Body of pancreas (tissue), 4 donors: ENCODE results near the gene MAP4K5. TPM values are rescaled to one million over a fixed set of nuclear protein-coding genes. Genes with fewer than 3 reads are reported as not detected.
"Not testable (repeated sequence)": the region's sequence is repeated elsewhere in the genome, so short reads cannot be mapped to it uniquely, and the experiment has no call there.

Experiments used
- ATAC-seq: fragments of 150-250 bp; one replicate; pipeline ENCODE4 v1.9.1; 2016
- DNase-seq, 4 donors: peaks; one replicate each; pipeline ENCODE4 v3.0.0-alpha.2; 2019
- H3K27ac ChIP-seq, 4 donors: fragments of 200-600 bp; sonication (generic); 1 replicate in 3 of 4; 2 replicates in 1 of 4; pipeline versions ENCODE4 v1.5.1 to v1.6.1; 2016 to 2019; ENCODE audit warnings: mild to moderate bottlenecking in 1 of 4, mixed read lengths in 1 of 4, moderate library complexity in 1 of 4
- H3K27me3 ChIP-seq, 2 donors: fragments of 200-600 bp; sonication (generic); one replicate each; pipeline ENCODE4 v1.6.0; 2016; ENCODE audit warnings: mild to moderate bottlenecking in 1 of 2
- H3K36me3 ChIP-seq, 2 donors: fragments of 200-600 bp; sonication (generic); replicated peaks in 1 of 2; 2 replicates each; pipeline ENCODE4 v1.5.1; 2016; ENCODE audit warnings: low read depth in 2 of 2; ENCODE audit not compliant: insufficient read depth in 1 of 2
- H3K4me1 ChIP-seq: fragments of 200-600 bp; sonication (generic); one replicate; pipeline ENCODE4 v1.6.0; 2016
- H3K4me3 ChIP-seq, 2 donors: fragments of 200-600 bp; sonication (generic); 1 replicate in 1 of 2; 2 replicates in 1 of 2; pipeline ENCODE4 v1.5.1; 2016 to 2019
- H3K9me3 ChIP-seq, 3 donors: fragments of 200-600 bp; sonication (generic); 1 replicate in 2 of 3; 2 replicates in 1 of 3; pipeline ENCODE4 v1.5.1; 2016
- POLR2A ChIP-seq, 3 donors: fragments of 450-650 bp; IDR thresholded peaks; one replicate each; pipeline ENCODE4 v1.6.1; 2016; ENCODE audit warnings: antibody characterized with exemption in 3 of 3, mild to moderate bottlenecking in 2 of 3
- WGBS, 2 donors: methylation state at CpG; one replicate each; pipeline ENCODE4 v1.1.5; 2017; 5-methylcytosine and 5-hydroxymethylcytosine counted together
- intact Hi-C: fragments of 100-400 bp; cut with DNase I; formaldehyde crosslinking; loops from one replicate; pipeline ENCODE4 v1.15.1; 2023
- total RNA-seq, 2 donors: library from RNA; depleted of rRNA; stranded (reverse); fragments of >200 nt; gene quantifications; one replicate each; pipeline ENCODE4 v1.1.0, GENCODE V29; 2016
- TF ChIP-seq, protein P1 (sequence below), 7 experiments: fragments of 450-650 bp in 4 of 7; fragments of 200-600 bp in 3 of 7; sonication (generic) in 3 of 7; IDR thresholded peaks; one replicate each; pipeline ENCODE4 v1.5.1; 2016 to 2019; ENCODE audit warnings: antibody characterized with exemption in 7 of 7

The MAP4K5 gene
- total RNA-seq, 2 donors from 2014 or later = 111 to 159 TPM

DNA sequence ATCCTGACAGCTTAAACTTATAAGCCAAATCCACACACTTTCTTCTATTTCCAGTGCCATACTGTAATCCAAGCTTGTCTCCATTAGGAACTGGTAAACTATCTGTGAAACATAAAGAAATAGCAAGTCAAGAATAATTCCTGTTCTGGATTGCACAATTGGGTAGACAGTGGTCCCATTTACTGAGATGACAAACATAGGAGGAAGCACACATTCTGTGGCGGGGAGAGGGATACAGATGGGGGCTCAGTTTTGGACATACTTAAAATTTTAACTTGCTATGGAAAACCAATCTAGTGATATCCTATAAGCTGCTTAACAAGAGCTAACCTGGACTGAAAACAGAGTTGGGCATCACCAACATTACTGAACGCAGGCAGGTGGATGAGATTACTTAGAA, 16.3 kb downstream of the MAP4K5 start:
- WGBS, 2 donors = 94 to 98% methylated on average over 2 of the region's 2 CpGs
- Histone ChIP-seq H3K4me1 (peaks cover 20% of the 10 kb centered on the region), H3K27me3 (no peaks in the 10 kb centered on the region), H3K27ac (no peak overlapping the region), H3K9me3 (no peaks in the 10 kb centered on the region), H3K4me3 (no peak overlapping the region), H3K36me3 (no peaks in the 10 kb centered on the region)
- DNase-seq (no peak), ATAC-seq (no peak)
- intact Hi-C loops = no loop called here
- TF ChIP-seq, protein P1, sequence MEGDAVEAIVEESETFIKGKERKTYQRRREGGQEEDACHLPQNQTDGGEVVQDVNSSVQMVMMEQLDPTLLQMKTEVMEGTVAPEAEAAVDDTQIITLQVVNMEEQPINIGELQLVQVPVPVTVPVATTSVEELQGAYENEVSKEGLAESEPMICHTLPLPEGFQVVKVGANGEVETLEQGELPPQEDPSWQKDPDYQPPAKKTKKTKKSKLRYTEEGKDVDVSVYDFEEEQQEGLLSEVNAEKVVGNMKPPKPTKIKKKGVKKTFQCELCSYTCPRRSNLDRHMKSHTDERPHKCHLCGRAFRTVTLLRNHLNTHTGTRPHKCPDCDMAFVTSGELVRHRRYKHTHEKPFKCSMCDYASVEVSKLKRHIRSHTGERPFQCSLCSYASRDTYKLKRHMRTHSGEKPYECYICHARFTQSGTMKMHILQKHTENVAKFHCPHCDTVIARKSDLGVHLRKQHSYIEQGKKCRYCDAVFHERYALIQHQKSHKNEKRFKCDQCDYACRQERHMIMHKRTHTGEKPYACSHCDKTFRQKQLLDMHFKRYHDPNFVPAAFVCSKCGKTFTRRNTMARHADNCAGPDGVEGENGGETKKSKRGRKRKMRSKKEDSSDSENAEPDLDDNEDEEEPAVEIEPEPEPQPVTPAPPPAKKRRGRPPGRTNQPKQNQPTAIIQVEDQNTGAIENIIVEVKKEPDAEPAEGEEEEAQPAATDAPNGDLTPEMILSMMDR (IDR thresholded peaks at IDR 0.05) = no peak
- TF ChIP-seq POLR2A (IDR thresholded peaks at IDR 0.05) = no peak

DNA sequence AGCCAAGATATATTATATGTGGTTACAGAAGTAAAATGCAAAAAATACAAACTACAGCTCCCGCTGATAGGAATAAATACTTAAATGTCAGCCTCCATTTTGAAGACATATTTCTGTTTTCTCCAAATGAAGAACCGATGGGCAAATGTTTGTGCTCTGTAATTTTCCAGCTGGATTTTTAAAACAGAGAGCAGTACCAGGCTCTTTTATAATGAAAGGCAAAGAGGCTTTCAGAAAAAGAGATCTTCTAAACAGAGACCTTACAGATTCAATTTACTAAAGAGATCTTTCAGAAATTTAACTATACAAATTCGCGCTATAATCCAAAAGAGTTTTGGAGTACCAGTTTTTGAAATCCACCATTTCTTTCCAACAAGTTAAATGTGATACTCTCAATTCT, 19.9 kb downstream of the MAP4K5 start:
- no peak for TF ChIP-seq POLR2A (IDR thresholded peaks at IDR 0.05)
- TF ChIP-seq, protein P1 (IDR thresholded peaks at IDR 0.05) = no peak
- Histone ChIP-seq H3K36me3 (no peaks in the 10 kb centered on the region), H3K4me1 (peaks cover 11% of the 10 kb centered on the region), H3K4me3 (no peak overlapping the region), H3K9me3 (no peaks in the 10 kb centered on the region), H3K27me3 (no peaks in the 10 kb centered on the region), H3K27ac (no peak overlapping the region)
- DNase-seq (no peak), ATAC-seq (no peak)
- intact Hi-C loops = no loop called here
- WGBS, 2 donors = 94 to 95% methylated on average over 4 of the region's 4 CpGs

DNA sequence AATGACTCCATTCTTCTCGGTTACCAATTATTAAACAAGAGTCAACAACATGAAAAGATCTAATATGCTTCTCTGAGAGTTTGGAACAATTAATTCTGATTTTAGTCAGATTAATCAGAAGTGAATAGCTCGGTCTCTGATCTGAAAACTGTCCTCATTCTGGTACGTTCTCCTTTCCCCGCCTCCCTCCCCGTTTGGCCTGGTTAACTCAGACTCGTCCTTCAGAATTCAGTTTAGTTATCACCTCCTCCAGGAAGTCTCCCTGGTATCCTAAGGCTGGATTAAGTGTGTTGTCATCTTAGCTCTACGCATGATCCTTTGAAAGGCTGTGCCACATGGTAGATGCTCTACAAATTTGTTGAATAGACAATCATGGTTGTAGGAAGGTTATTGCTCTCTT, 22.2 kb downstream of the MAP4K5 start:
- 70 to 71% methylated on average over 7 of the region's 7 CpGs for WGBS, 2 donors
- ATAC-seq = no peak
- H3K27ac ChIP-seq = no peak overlapping the region
- DNase-seq = no peak
- TF ChIP-seq, protein P1 (IDR thresholded peaks at IDR 0.05) = no peak
- TF ChIP-seq POLR2A (IDR thresholded peaks at IDR 0.05) = no peak
- H3K4me3 ChIP-seq = no peak overlapping the region
- peaks cover 11% of the 10 kb centered on the region for H3K4me1 ChIP-seq
- H3K27me3 ChIP-seq = no peaks in the 10 kb centered on the region
- H3K9me3 ChIP-seq = no peaks in the 10 kb centered on the region
- H3K36me3 ChIP-seq = no peaks in the 10 kb centered on the region
- intact Hi-C loops = no loop called here

DNA sequence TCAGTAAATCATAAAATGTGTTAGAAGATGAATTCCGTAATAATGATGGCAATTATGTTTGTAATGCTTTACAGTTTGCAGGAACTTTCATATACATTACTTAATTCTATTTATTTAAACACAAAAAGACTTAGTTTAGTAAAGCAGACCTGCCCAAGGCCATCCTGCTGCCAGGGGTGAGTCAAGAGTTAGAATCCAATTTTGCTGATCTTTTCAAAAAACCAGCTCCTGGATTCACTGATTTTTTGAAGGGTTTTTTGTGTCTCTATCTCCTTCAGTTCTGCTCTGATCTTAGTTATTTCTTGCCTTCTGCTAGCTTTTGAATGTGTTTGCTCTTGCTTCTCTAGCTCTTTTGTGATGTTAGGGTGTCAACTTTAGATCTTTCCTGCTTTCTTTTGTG, 25.3 kb downstream of the MAP4K5 start:
- H3K9me3 ChIP-seq, H3K4me3 ChIP-seq, H3K27ac ChIP-seq, H3K36me3 ChIP-seq, H3K4me1 ChIP-seq, intact Hi-C loops, H3K27me3 ChIP-seq, ATAC-seq, DNase-seq: not testable (repeated sequence)
- WGBS, 2 donors = 96 to 100% methylated on average over 1 of the region's 1 CpG

DNA sequence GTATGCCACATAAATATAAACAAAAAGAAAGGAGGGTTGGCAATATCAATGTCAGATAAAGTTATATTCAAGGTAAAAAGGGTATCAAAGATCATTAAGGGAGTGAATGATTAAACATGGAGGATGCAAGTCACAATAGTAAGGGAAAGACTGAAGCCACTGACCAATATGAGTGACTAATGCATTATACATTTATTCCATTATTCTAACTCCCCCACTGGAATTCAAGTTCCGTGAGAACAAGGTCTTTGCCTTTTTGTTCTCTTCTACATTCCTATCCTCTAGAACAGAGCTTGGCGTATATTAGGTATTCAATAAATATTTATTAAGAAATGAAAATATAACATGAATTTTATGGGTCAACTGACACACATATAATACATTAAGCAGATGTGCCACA, 30.7 kb downstream of the MAP4K5 start:
- Histone ChIP-seq H3K4me3 (no peak overlapping the region), H3K4me1 (peaks cover 5% of the 10 kb centered on the region), H3K36me3 (no peaks in the 10 kb centered on the region), H3K27ac (no peak overlapping the region), H3K9me3 (no peaks in the 10 kb centered on the region), H3K27me3 (no peaks in the 10 kb centered on the region)
- TF ChIP-seq, protein P1 (IDR thresholded peaks at IDR 0.05) = no peak
- TF ChIP-seq POLR2A (IDR thresholded peaks at IDR 0.05) = no peak
- intact Hi-C loops = no loop called here
- WGBS, 2 donors = 87 to 97% methylated on average over 2 of the region's 2 CpGs
- ATAC-seq (no peak), DNase-seq (no peak)
